SJSA1 (cell line): ENCODE results near the gene ABCC9. TPM values are rescaled to one million over a fixed set of nuclear protein-coding genes. Genes with fewer than 3 reads are reported as not detected.
A peak's percentile ranks its signal among the peaks of the same experiment; 100 is the strongest.

Experiments used
- DNase-seq, 2 experiments: peaks; one replicate each; pipeline ENCODE4 v3.0.0-alpha.2; 2015 to 2020; ENCODE audit warnings: low spot score in 2 of 2, low read depth in 1 of 2
- H3K27ac ChIP-seq: fragments of 250-450 bp; sonication (Bioruptor Pico); 2 replicates; pipeline ENCODE4 v1.5.1; 2020; ENCODE audit warnings: mild to moderate bottlenecking, moderate library complexity
- H3K27me3 ChIP-seq: fragments of 250-450 bp; sonication (Bioruptor Pico); replicated peaks from 2 replicates; pipeline ENCODE4 v1.5.1; 2020; ENCODE audit warnings: mild to moderate bottlenecking, moderate library complexity
- H3K36me3 ChIP-seq: fragments of 250-450 bp; sonication (Bioruptor Pico); 2 replicates; pipeline ENCODE4 v1.5.1; 2020; ENCODE audit warnings: mild to moderate bottlenecking
- H3K4me1 ChIP-seq: fragments of 250-450 bp; sonication (Bioruptor Pico); replicated peaks from 2 replicates; pipeline ENCODE4 v1.6.1; 2021; ENCODE audit warnings: mild to moderate bottlenecking
- H3K4me3 ChIP-seq: fragments of 250-450 bp; sonication (Bioruptor Pico); 2 replicates; pipeline ENCODE4 v1.5.1; 2020; ENCODE audit warnings: mild to moderate bottlenecking
- H3K9me3 ChIP-seq: fragments of 250-450 bp; sonication (Bioruptor Pico); replicated peaks from 2 replicates; pipeline ENCODE4 v1.5.1; 2020; ENCODE audit warnings: mild to moderate bottlenecking
- total RNA-seq: library from RNA; depleted of rRNA; stranded (reverse); fragments of >200 nt; shearing (Covaris generic); gene quantifications from 2 replicates; pipeline ENCODE4 v1.2.3, GENCODE V29; 2014

Gene ABCC9
- total RNA-seq, 1 experiment from 2014 or later = 1.4 TPM

DNA sequence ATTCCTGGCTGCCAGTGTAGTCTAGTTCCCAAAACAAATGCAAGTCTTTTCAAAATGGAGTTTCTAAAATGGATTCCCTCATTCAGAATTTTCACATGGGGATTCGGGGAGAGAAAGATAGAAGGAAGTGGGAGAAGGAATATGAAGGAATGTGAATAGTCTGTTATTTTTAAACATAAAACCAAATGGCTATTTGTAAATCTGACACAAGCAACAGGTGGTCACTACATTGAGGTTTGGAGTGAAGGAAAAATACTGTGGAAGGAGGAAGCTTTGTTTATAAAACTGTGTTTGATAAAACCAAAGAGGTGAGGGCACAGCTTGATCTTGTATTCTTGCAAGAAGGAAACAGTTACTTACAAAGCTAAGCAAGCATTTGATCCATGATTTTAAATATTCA is 101.5 kb downstream of the ABCC9 start:
- no peak for DNase-seq
- Histone ChIP-seq H3K27me3 (no peaks in the 10 kb centered on the region), H3K36me3 (no peaks in the 10 kb centered on the region), H3K27ac (no peak overlapping the region), H3K4me3 (no peak overlapping the region), H3K4me1 (no peaks in the 10 kb centered on the region), H3K9me3 (no peaks in the 10 kb centered on the region)

DNA sequence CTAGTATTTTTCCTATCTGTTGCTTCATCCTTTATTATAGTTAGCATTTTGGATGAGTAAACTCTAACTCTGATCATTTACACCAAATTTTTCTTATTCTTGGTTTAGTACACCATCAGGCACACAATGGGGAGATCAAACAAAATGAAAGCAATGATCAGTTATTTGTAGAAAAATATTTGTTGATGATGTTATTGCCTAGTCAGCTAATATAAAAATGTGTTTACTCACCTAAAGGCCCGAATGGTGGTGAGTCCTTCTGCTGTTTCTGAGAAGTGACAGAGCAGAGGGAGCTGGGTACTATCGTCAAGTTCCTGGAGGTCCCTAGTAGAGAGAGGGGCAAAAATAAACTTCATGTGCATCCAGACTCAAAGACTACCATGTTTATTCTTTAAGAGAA is 103.4 kb downstream of the ABCC9 start:
- Histone ChIP-seq H3K36me3 (no peaks in the 10 kb centered on the region), H3K27ac (no peak overlapping the region), H3K4me3 (no peak overlapping the region), H3K9me3 (no peaks in the 10 kb centered on the region), H3K27me3 (no peaks in the 10 kb centered on the region), H3K4me1 (no peaks in the 10 kb centered on the region)
- DNase-seq = no peak

DNA sequence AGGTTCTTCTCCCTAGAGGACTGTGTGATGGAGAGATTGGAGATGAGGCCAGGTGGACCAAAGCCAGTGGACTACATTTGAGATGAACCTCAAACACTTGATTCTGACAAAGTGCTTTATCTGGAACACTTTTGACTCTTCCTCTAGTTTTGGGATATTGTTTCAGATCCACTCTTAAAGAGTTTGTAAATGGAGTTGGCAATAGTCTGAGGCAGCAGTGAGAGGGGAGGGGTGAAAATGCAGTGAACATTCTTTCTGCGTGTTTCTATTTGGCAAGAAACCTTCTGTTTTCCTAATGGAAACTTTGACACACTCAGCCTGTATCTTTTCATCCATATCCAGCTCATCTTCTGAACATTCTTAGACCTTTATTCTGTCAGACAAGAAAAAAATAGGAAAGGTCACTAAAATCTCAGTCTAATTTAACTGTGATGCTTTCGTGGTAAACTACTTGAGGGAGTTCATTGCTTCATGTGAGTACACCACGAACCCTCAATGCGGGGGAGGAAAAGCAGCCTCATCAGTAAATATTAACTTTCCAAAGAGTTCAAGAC is 109.4 kb downstream of the ABCC9 start:
- Histone ChIP-seq H3K27ac (no peak overlapping the region), H3K4me3 (no peak overlapping the region), H3K9me3 (no peaks in the 10 kb centered on the region), H3K4me1 (no peaks in the 10 kb centered on the region), H3K27me3 (no peaks in the 10 kb centered on the region), H3K36me3 (no peaks in the 10 kb centered on the region)
- no peak for DNase-seq

DNA sequence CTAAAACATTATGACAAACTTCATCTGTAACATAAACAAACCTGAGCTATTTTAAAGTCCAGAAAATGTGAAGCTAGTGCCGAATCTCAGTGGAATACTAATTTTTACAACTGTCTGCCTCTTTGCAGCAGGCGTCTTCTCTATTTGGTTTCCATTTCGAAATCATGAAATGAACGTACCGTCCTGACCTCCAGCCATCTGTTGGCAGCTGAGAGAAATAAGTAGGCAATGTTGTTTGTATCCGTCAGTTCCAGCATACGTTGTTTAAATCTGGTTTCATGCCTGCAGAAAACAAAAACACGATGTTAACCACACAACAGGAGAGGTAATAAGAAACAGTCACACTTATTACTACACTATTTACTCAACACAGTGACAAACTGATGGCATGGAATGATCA is 112.4 kb downstream of the ABCC9 start:
- Histone ChIP-seq H3K27ac (no peak overlapping the region), H3K4me3 (no peak overlapping the region), H3K9me3 (no peaks in the 10 kb centered on the region), H3K36me3 (no peaks in the 10 kb centered on the region), H3K4me1 (no peaks in the 10 kb centered on the region), H3K27me3 (no peaks in the 10 kb centered on the region)
- no peak for DNase-seq

DNA sequence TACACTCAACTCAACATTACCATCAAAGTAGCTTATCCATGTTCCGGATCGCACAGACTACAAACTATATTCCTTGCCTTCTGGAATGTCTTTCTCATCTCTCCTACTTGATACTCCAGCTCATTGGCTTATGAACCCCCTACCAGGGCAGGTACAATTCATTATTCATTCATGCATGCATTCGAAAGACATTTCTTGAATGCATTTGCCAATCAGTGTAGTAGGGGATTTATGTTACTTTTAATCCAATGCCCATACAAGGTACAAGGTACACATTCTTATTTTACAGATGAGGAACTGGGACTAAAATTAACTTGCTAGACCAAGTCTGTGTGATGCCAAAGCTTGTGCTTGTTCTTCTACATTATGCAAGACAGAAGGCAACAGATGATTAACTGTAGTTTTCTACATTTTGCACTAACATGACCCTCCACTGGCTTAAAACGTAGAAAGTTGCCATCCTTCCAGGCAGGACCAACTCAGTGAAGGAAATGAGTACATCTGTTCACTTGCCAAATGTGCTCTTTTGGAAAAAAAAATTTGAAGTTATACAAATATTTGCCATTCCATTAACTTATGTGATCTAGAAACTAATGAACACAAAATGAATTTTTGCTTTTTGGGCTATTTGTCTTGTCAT is 113.0 kb downstream of the ABCC9 start:
- no peak for DNase-seq
- Histone ChIP-seq H3K4me3 (no peak overlapping the region), H3K9me3 (no peaks in the 10 kb centered on the region), H3K27me3 (no peaks in the 10 kb centered on the region), H3K4me1 (no peaks in the 10 kb centered on the region), H3K27ac (no peak overlapping the region), H3K36me3 (no peaks in the 10 kb centered on the region)

DNA sequence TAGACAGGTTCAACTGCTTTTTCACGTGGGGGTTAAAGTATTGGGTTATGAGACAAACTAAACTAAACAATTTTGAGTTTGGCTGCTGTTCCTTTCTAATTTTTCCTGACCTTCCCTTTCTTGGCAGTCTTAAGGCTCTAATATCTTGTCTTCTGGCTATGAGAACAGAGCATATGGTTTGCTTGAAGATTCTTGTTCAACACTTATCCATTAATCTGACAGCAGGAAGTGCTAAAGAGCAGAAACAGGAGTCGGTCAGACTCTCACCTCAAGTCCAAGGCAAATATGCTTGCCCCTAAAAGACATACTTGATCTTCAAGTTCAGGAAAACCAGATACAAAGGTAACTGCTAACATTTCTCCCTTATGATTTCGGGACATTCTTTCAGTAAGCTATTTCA is 114.1 kb downstream of the ABCC9 start:
- Histone ChIP-seq H3K4me3 (no peak overlapping the region), H3K9me3 (no peaks in the 10 kb centered on the region), H3K36me3 (no peaks in the 10 kb centered on the region), H3K27me3 (no peaks in the 10 kb centered on the region), H3K27ac (no peak overlapping the region), H3K4me1 (no peaks in the 10 kb centered on the region)
- no peak for DNase-seq

DNA sequence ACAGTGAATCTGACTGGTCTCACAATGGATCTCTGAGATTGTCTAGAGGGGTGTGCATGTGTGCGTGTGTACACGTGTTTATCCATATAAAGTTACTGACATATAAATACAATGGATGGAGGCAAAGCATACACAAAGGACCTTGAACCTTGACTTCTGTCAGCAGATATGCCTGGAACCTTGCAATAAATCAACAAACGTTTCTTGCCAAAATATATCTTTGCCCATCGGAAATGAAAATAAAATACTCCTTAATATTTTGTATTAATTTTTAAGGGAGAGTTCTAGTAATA is 114.7 kb downstream of the ABCC9 start:
- Histone ChIP-seq H3K36me3 (no peaks in the 10 kb centered on the region), H3K27ac (no peak overlapping the region), H3K4me3 (no peak overlapping the region), H3K9me3 (no peaks in the 10 kb centered on the region), H3K27me3 (no peaks in the 10 kb centered on the region), H3K4me1 (no peaks in the 10 kb centered on the region)
- DNase-seq = no peak

DNA sequence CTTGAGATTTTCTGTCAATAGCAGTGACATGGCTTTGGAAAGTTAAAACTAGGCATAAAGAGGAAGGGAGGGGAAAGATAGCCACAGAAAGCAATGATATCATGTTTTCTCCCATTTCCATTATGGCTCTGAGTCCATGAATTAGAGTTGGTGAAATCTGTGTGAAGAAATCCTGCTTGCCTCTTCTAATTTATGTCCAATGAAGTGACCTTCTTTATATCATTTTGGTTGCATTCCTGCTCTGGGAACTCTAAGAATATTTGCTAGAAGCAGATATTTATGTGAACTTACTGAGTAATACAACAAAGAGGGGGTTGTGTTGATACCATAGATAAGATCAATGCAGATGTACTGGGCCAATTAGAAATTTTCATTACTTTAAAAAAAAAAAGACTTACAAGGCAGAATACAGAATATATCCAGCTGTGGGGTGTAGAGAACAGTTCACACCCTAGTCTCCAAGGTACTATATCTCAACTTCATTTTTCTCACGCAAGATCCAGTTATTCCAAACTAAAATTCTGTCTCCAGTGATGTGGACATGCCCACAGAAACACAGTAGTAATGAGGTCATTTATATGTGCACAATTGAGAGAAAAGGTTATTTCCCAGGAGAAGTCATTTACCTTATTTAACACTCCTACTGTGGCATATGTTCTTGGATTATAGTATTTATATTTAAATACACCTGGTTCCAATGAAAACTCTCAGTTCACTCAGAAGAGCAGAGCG is 115.2 kb downstream of the ABCC9 start:
- Histone ChIP-seq H3K36me3 (no peaks in the 10 kb centered on the region), H3K27ac (no peak overlapping the region), H3K4me3 (no peak overlapping the region), H3K9me3 (no peaks in the 10 kb centered on the region), H3K27me3 (no peaks in the 10 kb centered on the region), H3K4me1 (no peaks in the 10 kb centered on the region)
- no peak for DNase-seq

DNA sequence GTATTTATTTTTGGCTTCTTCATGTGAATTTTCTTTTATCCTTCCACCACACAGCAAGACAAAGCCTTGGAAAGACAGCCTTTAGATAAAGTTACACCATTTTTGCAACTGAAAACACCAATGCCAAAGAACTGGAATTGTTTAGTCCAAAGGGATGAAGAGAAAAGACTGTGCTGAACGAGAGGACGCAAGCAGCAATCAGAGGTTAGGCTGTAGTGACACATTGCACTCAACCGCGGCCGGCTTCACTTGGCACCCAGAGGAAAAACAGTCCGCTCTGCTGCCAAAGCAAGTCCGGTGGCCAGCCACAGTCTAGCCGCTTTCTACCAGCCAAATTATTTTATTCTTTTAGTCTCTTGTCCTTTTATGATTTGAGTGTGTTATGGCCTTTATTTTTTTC is 117.6 kb downstream of the ABCC9 start:
- Histone ChIP-seq H3K36me3 (no peaks in the 10 kb centered on the region), H3K9me3 (no peaks in the 10 kb centered on the region), H3K27ac (no peak overlapping the region), H3K4me3 (no peak overlapping the region), H3K4me1 (peaks cover 4% of the 10 kb centered on the region), H3K27me3 (no peaks in the 10 kb centered on the region)
- no peak for DNase-seq

DNA sequence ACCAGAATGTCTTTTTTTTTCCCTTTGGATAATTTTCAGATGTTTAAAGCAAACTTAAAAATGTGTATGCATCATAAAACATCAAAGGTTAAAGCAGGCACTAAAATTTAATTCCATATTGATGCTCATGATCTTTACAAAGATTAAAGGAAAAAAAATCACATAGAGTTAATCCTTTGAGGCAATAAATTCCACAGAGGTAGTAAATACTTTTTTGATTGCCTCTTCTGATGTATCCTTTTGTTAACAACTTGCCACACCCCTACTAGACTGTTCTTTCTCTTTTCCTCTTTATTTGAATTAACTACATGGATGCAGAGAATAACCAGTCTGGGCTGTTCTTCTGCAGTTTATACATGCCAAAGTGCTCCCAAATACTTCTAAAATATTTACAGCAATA is 121.5 kb downstream of the ABCC9 start:
- Histone ChIP-seq H3K4me1 (peaks cover 4% of the 10 kb centered on the region), H3K4me3 (no peak overlapping the region), H3K36me3 (no peaks in the 10 kb centered on the region), H3K27me3 (no peaks in the 10 kb centered on the region), H3K27ac (0 out of 2 replicates have a peak overlapping the region, but pooled peaks have one; percentile 24), H3K9me3 (no peaks in the 10 kb centered on the region)
- DNase-seq = no peak

DNA sequence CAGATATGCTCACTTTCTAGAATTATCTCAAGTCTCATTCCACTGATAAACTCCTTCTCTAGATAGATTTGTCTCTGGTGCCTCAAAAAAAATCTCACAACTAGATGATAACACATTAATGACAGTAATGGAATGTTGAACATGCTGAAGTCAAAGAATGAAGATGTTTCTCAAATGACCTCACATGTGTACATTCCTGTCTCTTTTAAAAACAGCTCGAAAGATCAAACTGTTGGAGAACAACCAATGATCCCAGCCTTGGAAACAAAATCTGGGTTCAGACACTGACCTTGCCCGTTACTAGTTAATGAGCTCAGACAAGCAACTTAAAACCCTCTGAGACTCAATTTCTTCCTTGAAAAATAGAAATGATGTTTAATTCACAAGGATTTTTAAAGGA is 122.0 kb downstream of the ABCC9 start:
- DNase-seq = peak in 1 of 2 experiments; percentile 9
- Histone ChIP-seq H3K36me3 (no peaks in the 10 kb centered on the region), H3K4me1 (peaks cover 4% of the 10 kb centered on the region), H3K27me3 (no peaks in the 10 kb centered on the region), H3K27ac (peak overlapping the region; percentile 24; the same call in 1 of the 2 replicates), H3K9me3 (no peaks in the 10 kb centered on the region), H3K4me3 (no peak overlapping the region)

DNA sequence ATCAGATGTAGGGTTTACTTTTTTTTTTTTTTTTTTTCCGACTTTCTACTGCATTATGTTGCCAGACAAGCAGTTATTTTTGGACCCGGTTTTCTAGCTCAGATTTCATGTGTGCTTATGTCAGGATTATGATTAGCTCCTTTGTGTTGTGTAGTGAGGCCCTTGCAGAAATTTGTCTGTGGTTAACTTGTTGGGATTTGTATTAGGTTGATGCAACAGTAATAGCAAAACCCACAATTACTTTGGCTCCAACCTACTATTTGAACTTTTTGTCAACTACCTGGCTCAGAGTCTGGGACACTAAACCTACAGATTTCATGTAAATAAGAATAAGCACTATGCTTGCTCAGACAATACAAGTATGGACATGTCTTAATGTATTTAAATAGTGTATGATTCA is 122.6 kb downstream of the ABCC9 start:
- Histone ChIP-seq H3K27ac (peak overlapping the region; percentile 20; the same call in 1 of the 2 replicates), H3K4me3 (no peak overlapping the region)
- DNase-seq = no peak

DNA sequence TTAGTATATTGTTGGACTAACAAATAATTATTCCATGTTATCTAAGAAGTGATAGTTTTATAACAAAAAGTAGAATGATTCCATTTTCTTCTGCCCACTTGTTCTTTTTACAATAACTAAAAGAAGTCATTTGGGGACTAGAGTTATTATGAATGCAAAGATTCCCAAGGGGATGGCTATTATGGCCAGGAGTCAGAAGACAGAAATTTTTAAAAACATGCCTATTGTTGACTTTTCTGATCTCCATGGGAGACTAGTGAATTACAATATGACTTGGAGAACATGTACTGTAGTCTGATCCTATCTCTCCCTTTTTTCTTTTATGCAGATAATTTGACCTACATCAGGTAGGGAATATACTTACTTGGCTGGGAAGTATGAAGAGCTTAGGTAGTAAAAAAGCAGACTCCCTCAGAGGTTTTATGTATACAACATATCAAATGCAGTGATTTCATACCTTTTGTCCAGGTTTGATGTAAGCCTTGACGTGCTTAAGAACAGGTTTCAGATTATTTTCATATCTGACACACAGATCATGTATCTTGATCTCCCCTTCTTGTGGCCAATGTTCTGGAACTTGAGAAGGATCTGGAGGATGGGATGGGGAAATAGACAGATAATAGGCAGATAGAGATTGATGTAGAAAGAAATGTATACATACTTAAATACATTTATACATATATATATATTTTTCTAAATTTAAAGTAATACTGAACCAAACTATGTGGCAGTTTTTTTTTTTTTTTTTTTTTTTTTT is 125.7 kb downstream of the ABCC9 start:
- H3K9me3 ChIP-seq = no peaks in the 10 kb centered on the region
- DNase-seq = no peak
- H3K36me3 ChIP-seq = no peaks in the 10 kb centered on the region
- H3K4me3 ChIP-seq = no peak overlapping the region
- H3K27me3 ChIP-seq = no peaks in the 10 kb centered on the region
- no peak overlapping the region for H3K27ac ChIP-seq
- H3K4me1 ChIP-seq = peaks cover 4% of the 10 kb centered on the region

More for the DNA sequence above, 122.6 kb downstream of the ABCC9 start:
- peaks cover 4% of the 10 kb centered on the region for H3K4me1 ChIP-seq
- no peaks in the 10 kb centered on the region for H3K9me3 ChIP-seq
- no peaks in the 10 kb centered on the region for H3K27me3 ChIP-seq
- no peaks in the 10 kb centered on the region for H3K36me3 ChIP-seq

DNA sequence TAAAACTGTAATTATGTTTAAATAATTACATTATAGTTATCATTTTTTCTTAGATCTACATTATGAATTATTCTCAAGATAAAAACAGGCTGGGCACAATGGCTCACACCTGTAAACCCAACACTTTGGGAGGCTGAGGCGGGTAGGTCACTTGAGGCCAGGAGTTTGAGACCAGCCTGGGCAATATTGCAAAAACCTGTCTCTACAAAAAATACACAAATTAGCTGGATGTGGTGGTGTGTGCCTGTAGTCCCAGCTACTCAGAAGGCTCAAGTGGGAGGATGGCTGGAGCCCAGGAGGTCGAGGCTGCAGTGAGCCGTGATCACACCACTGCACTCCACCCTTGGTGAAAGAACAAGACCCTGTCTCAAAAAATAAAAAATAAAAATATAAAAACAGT is 126.4 kb downstream of the ABCC9 start:
- H3K9me3 ChIP-seq = no peaks in the 10 kb centered on the region
- no peak overlapping the region for H3K4me3 ChIP-seq
- no peak for DNase-seq
- peaks cover 4% of the 10 kb centered on the region for H3K4me1 ChIP-seq
- H3K27ac ChIP-seq = no peak overlapping the region
- H3K36me3 ChIP-seq = no peaks in the 10 kb centered on the region
- no peaks in the 10 kb centered on the region for H3K27me3 ChIP-seq
